SH-SY5Y (cell line): ENCODE data around the gene EHD1.

Experiments used
- GATA2 ChIP-seq: IDR thresholded peaks from 2 replicates; pipeline ENCODE4 v1.6.1; 2011; ENCODE audit warnings: mild to moderate bottlenecking, low read depth, low read length
- GATA3 ChIP-seq: IDR thresholded peaks from 2 replicates; pipeline ENCODE4 v1.6.1; 2011; ENCODE audit warnings: low read depth, mild to moderate bottlenecking, low read length, moderate library complexity

DNA sequence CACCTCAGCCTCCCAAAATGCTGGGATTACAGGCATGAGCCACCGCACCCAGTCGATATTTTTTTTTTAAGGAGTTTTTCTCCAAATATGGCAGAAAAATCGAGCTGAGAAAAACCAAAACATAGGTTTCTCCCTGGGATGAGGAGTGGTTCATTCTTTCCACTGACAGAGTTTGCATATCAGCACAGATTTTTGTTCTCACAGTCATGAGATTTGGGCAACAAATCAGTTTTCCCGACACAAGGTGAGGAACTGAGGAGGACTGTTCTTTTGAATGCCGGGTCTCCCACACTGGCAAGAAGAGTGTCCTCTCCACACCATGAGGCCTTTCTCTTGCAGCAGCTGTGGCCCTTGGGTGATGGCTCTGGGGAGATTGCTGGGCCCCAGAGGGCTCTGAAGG lies 3.8 kb upstream of the EHD1 start:
- TF ChIP-seq GATA2 (no peak), GATA3 (no peak)
